ENCODE data around the gene ACRBP.
"Not testable (repeated sequence)": the region's sequence is repeated elsewhere in the genome, so short reads cannot be mapped to it uniquely, and the experiment has no call there.

ACRBP gene

GRCh38 chr12:6606331-6607131, 40.7 kb downstream of the ACRBP start:
- Histone ChIP-seq H3K36me3 (ENCODE audit: control insufficient read depth, insufficient read depth, low read length) (peaks cover 10% of the 10 kb centered on the region), H3K27ac (ENCODE audit: insufficient read depth, low read depth, low read length, poor library complexity, severe bottlenecking) (peak overlapping the region; percentile 70), H3K4me3 (ENCODE audit: insufficient read depth, low read depth, low read length) (peak overlapping the region; percentile 84), H3K27me3 (ENCODE audit: control insufficient read depth, insufficient read depth, low read length, poor library complexity, severe bottlenecking) (no peaks in the 10 kb centered on the region), H3K9me3 (ENCODE audit: control insufficient read depth, low read length) (no peaks in the 10 kb centered on the region), H3K4me1 (ENCODE audit: control insufficient read depth, insufficient read depth, low read length) (peaks cover 36% of the 10 kb centered on the region)
- WGBS, 2 experiments: 1% methylated on average over 62 to 66 of the region's 70 CpGs

GRCh38 chr12:6605421-6606330, 41.6 kb downstream of the ACRBP start:
- H3K27ac ChIP-seq (ENCODE audit: insufficient read depth, low read depth, low read length, poor library complexity, severe bottlenecking): no peak overlapping the region
- H3K9me3 ChIP-seq (ENCODE audit: control insufficient read depth, low read length): no peaks in the 10 kb centered on the region
- H3K36me3 ChIP-seq (ENCODE audit: control insufficient read depth, insufficient read depth, low read length): peaks cover 19% of the 10 kb centered on the region
- 19 to 21% methylated on average over 18 of the region's 18 CpGs for WGBS, 2 experiments
- peak overlapping the region; percentile 84 for H3K4me3 ChIP-seq (ENCODE audit: insufficient read depth, low read depth, low read length)
- H3K4me1 ChIP-seq (ENCODE audit: control insufficient read depth, insufficient read depth, low read length): peaks cover 28% of the 10 kb centered on the region
- no peaks in the 10 kb centered on the region for H3K27me3 ChIP-seq (ENCODE audit: control insufficient read depth, insufficient read depth, low read length, poor library complexity, severe bottlenecking)

DNA sequence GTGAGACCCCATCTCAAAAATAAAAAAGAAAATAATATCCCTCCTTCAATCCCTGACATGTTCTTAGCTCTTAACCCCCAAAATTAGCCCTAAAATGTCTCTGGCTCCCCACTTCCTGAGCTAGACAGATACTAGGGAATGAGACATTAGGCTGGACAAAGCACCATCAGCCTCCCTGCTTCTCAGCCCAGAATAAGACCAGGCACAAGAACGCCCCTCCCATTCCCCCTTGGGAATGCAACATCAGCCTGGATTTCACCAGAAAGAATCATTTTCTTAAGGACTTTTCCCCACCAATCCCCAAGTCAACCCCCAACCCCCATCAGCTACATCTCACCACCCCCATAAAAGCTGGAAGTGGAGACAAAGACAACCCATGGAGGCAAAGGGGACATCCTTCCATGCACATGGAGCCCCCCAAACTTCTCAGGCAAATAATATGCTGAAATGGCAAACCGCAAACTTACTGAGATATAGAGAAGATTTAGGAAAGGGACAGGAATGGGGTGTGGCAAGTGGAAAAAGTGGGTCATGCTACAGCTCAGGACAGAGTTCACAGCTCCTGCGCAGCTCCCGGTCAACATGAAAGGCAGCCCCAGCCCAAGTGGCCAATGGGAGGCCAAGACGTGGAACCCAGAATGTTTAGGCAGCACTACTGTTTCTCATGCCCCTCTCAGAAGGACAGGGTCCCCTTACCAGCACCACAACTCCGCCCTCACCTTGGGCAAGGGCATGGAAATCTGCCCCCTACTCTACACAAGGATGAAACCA, 42.8 kb downstream of the ACRBP start:
- Histone ChIP-seq H3K27ac (ENCODE audit: insufficient read depth, low read depth, low read length, poor library complexity, severe bottlenecking) (no peak overlapping the region), H3K27me3 (ENCODE audit: control insufficient read depth, insufficient read depth, low read length, poor library complexity, severe bottlenecking) (no peaks in the 10 kb centered on the region), H3K9me3 (ENCODE audit: control insufficient read depth, low read length) (no peaks in the 10 kb centered on the region), H3K4me3 (ENCODE audit: insufficient read depth, low read depth, low read length) (peak overlapping the region; percentile 84), H3K36me3 (ENCODE audit: control insufficient read depth, insufficient read depth, low read length) (peaks cover 31% of the 10 kb centered on the region), H3K4me1 (ENCODE audit: control insufficient read depth, insufficient read depth, low read length) (peaks cover 25% of the 10 kb centered on the region)
- 81 to 84% methylated on average over 6 of the region's 6 CpGs for WGBS, 2 experiments

DNA sequence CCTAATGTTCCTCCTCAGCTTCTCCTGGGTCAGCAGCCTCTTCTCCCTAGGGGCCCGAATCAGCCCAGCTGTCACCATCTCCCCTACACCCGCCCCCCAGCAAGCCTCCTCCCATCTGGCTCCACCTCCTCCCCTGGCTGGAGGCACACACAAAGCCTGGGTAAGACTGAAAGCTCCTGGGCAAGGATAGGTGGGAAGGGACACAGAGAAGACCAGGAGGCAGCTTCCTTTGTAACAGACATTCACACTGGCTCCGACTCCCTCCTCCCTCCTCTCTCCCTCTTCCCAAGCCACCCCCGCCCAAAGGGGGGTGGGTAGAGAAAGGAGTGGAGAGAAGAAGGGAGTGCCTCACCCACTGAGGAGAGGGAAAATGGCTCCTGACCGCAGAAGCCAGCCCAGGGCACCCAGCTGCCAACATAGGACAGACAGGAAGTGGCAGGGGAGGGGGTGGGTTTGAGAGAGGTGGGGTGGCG, 44.1 kb downstream of the ACRBP start:
- no peaks in the 10 kb centered on the region for H3K27me3 ChIP-seq (ENCODE audit: control insufficient read depth, insufficient read depth, low read length, poor library complexity, severe bottlenecking)
- H3K4me3 ChIP-seq (ENCODE audit: insufficient read depth, low read depth, low read length): peak overlapping the region; percentile 0
- peaks cover 25% of the 10 kb centered on the region for H3K4me1 ChIP-seq (ENCODE audit: control insufficient read depth, insufficient read depth, low read length)
- WGBS, 2 experiments: 55 to 73% methylated on average over 3 to 4 of the region's 6 CpGs
- no peaks in the 10 kb centered on the region for H3K9me3 ChIP-seq (ENCODE audit: control insufficient read depth, low read length)
- no peak overlapping the region for H3K27ac ChIP-seq (ENCODE audit: insufficient read depth, low read depth, low read length, poor library complexity, severe bottlenecking)
- H3K36me3 ChIP-seq (ENCODE audit: control insufficient read depth, insufficient read depth, low read length): peaks cover 43% of the 10 kb centered on the region

- H3K36me3 ChIP-seq (ENCODE audit: control insufficient read depth, insufficient read depth, low read length): peaks cover 49% of the 10 kb centered on the region
- 92 to 93% methylated on average over 3 of the region's 3 CpGs for WGBS, 2 experiments
- H3K4me3 ChIP-seq (ENCODE audit: insufficient read depth, low read depth, low read length): no peak overlapping the region
- H3K27me3 ChIP-seq (ENCODE audit: control insufficient read depth, insufficient read depth, low read length, poor library complexity, severe bottlenecking): no peaks in the 10 kb centered on the region
- no peaks in the 10 kb centered on the region for H3K9me3 ChIP-seq (ENCODE audit: control insufficient read depth, low read length)
- peaks cover 25% of the 10 kb centered on the region for H3K4me1 ChIP-seq (ENCODE audit: control insufficient read depth, insufficient read depth, low read length)
- H3K27ac ChIP-seq (ENCODE audit: insufficient read depth, low read depth, low read length, poor library complexity, severe bottlenecking): no peak overlapping the region
Measured at GRCh38 chr12:6602526-6602925, 44.7 kb downstream of the ACRBP start.

DNA sequence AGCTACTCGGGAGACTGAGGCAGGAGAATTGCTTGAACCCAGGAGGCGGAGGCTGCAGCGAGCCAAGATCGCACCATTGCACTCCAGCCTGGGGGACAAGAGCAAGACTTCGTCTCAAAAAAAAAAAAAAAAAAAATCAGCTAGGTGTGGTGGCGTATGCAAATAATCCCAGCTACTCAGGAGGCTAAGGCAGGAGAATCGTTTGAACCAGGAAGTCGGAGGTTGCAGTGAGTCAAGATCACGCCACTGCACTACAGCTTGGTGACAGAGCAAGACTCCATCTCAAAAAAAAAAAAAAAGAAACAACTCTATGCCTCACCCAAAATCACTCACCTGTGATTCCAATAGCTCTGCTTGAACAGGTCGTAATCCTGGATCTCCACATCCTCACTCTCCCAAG, 51.6 kb downstream of the ACRBP start:
- H3K4me1 ChIP-seq (ENCODE audit: control insufficient read depth, insufficient read depth, low read length); H3K9me3 ChIP-seq (ENCODE audit: control insufficient read depth, low read length); H3K27me3 ChIP-seq (ENCODE audit: control insufficient read depth, insufficient read depth, low read length, poor library complexity, severe bottlenecking); H3K27ac ChIP-seq (ENCODE audit: insufficient read depth, low read depth, low read length, poor library complexity, severe bottlenecking); H3K4me3 ChIP-seq (ENCODE audit: insufficient read depth, low read depth, low read length): not testable (repeated sequence)
- peaks cover 82% of the 10 kb centered on the region for H3K36me3 ChIP-seq (ENCODE audit: control insufficient read depth, insufficient read depth, low read length)
- 90 to 96% methylated on average over 10 of the region's 10 CpGs for WGBS, 2 experiments

- H3K4me3 ChIP-seq (ENCODE audit: insufficient read depth, low read depth, low read length): no peak overlapping the region
- H3K36me3 ChIP-seq (ENCODE audit: control insufficient read depth, insufficient read depth, low read length): peaks cover 77% of the 10 kb centered on the region
Measured at GRCh38 chr12:6592087-6592486, 55.1 kb downstream of the ACRBP start.

More at GRCh38 chr12:6592087-6592486, 55.1 kb downstream of the ACRBP start:
- WGBS, 2 experiments: 98 to 99% methylated on average over 8 of the region's 8 CpGs
- H3K27ac ChIP-seq (ENCODE audit: insufficient read depth, low read depth, low read length, poor library complexity, severe bottlenecking): no peak overlapping the region
- H3K9me3 ChIP-seq (ENCODE audit: control insufficient read depth, low read length): no peaks in the 10 kb centered on the region
- H3K4me1 ChIP-seq (ENCODE audit: control insufficient read depth, insufficient read depth, low read length): no peaks in the 10 kb centered on the region
- H3K27me3 ChIP-seq (ENCODE audit: control insufficient read depth, insufficient read depth, low read length, poor library complexity, severe bottlenecking): no peaks in the 10 kb centered on the region
